GM19240 (cell line): ENCODE data around the gene GSG1L.

Source experiments
- DNase-seq: peaks from one replicate; pipeline ENCODE4 v3.0.0; 2011; ENCODE audit warnings: low spot score; ENCODE audit not compliant: insufficient read length

GSG1L gene

DNA sequence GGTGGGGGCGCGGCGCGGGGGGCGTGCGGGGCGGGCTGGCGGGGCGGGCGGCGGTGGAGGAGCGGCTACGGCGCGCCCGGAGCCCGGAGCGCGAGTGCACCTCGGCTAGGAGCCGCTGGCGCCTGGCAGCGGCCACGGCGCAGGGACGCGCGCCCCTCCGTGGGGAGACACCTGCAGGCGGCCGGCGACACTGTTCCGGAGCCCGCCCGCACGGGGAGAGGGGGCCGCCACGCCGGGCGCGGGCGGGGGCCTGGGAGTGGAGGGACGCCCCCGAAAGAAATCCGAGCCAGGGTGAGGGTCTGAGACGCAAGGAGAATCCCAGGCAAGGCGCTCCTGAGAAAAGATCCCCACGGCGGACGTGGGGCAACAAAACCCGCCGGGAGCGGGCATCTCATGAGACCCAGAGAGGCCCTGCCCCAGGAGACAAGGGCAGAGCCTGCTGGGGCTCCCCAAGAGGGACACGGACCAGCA, at the start of gene GSG1L:
TSS of gene GSG1L (minus strand) at position 124 of the 471 bp plus-strand sequence. CDS start 290 bp downstream, outside the sequence.
- no peak for DNase-seq

- DNase-seq, result no peak
Measured at GRCh38 chr16:28112908-28113307, 49.4 kb upstream of the GSG1L start.

DNA sequence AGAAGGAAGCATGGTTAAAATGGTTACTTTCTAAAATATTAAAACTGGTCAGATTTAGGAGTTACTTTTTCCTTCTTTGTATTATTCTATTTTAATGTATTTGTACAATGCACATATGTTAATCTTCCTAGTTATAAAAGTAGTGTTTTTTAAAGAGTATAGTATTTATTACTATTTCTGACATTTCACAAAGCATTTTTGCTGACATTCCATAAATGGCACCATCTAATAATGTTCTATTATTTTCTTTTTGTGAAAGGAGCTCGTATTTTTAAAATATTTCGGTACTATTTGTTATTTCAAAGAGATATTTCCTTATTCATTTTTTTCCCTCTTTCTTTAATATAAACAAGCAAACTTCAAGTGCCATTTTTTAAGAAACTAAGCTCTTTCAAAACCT, 47.5 kb upstream of the GSG1L start:
- no peak for DNase-seq

GRCh38 chr16:28110479-28110878, 47.0 kb upstream of the GSG1L start:
- no peak for DNase-seq

GRCh38 chr16:28110074-28110473, 46.6 kb upstream of the GSG1L start:
- no peak for DNase-seq

DNA sequence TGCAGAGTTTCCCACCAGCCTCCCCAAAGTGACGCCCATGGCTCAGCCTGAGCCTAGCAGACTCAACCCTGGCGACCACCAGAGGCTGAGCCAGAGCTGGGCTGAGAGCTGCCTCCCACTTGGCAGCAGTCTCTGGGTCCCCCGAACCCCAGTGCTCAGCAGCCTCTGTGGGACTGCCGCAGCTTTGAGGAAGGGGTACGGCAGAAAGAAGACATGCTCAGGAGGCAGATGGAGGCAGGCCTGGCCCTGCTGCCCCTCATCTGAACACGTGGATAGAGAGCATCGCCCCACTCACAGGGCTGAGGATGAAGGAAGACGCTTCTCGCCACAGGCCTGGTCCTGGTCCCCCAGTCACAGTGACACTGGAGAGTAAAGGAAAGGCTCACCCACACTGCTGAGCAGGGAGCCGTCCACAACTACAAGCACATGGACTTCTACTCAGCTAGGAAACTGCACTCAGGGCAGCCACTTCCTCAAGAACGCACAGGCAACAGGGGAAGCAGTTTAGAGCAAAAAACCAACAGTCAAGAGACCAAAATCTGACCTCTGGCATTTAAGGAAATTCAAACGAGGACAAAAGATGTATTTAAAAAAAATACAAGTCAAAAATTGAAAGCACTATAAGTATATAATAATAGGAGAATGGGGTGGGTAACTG, 45.2 kb upstream of the GSG1L start:
- no peak for DNase-seq

DNA sequence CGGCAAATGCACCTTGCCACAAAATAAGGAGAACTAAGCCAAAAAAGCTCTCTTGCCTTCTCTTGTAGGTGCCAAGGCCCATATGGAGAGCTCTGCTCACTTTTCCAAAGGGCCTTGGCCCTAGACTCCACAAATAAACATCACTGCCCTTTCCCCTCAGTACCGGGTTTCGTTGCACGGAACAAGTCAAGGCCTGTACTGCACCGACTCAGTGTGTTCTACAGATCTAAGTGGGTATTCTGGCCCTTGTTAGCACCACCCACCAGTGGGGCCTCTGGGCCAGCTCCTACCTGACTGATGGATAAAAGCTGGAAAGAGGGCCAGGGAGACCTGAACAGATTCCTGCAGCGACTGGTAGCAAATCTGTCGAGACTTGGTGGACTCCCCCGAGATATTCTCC, 43.7 kb upstream of the GSG1L start:
- DNase-seq, result no peak

DNA sequence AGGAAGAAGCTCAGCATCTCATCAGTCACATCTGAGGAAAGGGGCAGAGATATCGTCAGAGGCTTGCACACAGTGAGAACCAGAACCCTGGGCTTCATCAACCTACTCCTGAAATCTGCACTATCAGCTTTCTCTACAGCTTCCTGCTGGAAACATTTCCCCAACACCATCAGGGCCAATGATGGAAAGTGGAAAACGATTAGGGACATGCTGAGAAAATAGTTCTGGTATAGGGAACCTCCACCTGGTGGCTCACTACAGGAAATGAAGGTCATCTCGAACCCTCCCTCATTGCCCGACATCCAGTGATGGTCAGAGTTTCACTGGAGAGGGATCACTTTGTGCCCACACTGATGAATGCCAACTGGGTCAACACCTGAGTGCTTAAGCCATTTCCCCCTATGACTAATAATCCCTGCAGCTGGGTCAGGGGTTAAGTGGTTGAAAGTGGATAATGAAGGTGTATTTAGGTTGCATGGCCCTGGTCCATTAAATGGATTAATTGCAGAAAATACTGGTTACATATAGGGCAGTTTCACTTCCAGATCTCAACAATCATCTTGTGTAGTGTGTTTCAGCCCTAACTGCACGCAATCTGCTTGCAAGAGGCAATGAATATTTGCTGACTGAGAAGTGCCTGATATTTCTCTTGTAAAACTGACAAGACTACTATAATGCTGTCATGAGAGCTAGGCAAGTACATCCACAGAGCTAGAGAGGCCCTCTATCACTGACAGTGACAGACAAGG, 43.1 kb upstream of the GSG1L start:
- DNase-seq, result no peak

- no peak for DNase-seq
Measured at GRCh38 chr16:28105954-28106353, 42.4 kb upstream of the GSG1L start.

- no peak for DNase-seq
Measured at GRCh38 chr16:28105297-28105696, 41.8 kb upstream of the GSG1L start.

DNA sequence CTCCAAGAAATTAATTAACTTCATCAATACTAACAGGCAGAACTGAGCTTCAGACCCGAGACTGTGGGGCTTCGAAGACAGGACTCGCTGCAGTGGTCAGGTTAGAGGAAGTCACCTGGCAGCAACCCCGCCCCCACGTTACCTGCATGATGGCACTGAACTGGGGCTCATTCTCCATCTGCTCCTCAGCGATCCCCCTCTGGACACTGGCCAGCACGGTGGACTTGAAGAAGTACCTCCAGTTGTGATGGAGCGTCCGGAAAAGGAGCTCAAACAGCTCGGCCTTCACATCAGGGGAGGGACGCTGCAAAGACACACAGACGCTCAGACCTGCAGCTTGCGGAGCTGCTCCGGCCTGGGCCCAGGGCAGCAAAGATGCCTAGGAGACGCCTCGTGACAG, 40.9 kb upstream of the GSG1L start:
- no peak for DNase-seq

DNA sequence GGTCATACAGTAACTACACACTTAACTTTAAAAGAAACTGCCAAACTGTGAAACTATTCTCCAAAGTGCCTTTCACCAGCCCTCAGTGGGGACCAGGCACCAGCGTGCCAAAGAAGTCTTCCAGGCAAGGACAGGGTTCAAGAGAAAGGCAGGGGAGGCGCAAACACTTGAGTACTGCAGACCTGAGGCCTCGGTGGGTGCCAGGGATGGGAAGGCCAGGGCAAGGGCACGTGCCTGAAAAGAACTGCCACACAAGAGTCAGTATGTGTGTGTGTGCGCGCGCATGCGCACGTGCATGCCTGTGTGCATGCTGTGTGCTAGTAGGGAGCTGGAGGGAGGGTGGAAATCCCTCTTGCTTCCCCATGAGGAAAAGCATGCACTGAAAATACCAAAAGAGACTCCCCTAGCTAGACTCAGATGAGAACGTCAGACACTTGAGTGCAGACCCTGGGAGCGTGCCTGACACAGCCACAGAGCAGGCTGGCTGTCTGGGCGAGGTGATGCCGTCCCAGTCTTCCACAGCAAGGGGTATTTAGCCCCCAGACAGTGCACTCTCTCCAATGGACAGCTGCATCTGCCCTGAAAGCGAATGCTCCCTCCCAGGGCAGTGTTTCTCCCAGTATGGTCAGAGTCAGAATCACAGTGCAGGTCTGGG, 40.1 kb upstream of the GSG1L start:
- no peak for DNase-seq

DNA sequence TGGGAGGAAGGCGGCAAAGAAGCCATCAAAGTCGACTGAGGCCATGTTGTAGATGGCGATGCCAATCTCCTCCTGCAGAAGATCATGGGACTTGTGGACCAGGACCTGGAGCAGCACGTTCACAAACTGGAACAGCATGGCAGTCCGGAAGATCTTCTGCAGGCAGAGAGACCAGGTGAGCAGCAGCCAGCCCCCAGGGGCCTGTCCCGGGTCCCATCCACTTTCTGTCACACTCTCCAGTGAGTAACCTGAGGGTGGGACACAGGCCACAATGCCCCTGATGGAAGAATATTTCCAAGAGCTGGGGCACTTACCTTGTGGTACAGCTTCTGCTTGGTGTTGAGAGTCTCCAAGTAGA, 38.0 kb upstream of the GSG1L start:
- no peak for DNase-seq

DNA sequence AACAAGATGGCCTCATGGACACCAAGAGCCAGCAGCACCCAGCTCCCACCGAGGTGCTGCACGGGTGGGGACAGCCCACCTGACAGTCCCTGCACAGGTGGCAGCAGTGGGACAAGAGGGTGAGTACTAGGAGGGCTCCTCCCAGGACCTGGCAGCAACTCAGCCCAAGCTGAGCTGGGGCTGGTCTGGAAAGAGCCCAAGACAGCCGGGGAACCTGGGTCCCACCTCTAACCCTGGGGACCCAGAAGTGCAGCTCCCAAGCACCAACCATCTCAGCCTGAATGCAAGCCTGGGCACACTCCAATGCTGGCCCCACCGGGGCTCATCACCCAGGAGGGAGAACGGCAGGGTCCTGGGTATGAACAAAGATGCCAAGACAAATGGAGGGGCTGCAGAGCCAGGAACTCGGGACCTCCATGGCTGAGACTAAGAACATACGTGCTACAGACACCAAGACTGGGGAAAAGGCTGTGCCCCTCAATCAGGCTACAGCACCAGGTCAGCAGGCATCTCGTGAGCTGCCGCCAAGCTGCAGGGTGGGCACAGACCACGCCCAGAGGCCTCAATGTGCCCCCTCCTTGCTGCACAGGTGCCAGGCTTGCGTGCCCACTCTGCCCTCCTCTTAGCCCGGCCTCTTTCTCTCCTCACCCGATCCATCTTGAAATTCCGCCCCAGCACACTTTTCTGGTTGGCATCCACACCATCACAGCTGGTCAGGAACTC, 37.5 kb upstream of the GSG1L start:
- no peak for DNase-seq

DNA sequence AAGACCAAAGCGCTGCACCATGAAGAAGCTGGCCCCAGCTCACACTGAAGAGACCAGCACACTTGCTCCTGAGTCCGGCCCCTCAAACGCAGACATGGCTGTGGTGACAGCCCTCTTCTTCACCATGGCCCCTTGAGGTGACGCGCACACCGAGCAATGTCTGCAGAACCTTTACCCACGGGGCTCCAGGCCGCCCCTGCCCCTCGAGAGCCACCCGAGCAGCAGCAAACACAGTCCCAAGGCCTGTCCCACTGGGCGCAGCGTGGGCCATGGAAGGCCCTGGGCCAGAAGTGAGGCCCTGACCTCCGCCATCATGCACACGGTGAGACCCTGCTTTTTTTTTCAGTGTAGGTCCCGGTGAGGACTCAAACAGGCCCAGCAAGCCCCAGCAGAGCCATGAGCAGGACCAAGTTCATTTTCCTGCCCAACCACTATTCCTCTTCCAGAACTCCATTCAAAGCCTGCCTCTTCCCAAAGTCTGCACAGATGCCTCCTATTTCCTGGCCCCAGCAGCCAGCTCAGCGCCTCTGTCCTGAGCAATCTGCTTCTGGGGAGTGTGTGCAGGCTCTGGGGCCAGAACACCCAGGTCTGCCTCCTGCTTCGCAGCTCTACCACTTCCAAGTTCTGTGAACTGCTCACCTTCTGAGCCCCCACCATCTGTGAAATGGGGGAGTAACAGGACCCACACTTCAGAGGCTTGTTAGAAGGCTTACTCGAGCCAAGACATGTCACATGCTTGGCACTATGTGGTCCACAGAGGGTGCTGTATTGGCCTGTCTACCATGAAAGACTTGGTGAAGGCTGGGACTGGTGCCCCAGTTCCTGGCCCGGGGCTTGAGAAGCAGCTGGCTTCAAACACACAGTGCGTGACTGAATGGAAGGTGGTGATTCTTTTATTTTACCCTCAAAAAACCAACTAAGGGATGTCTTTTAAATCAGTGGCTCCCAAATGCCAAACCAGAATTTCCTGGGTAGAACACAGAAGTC, 35.7 kb upstream of the GSG1L start:
- no peak for DNase-seq

DNA sequence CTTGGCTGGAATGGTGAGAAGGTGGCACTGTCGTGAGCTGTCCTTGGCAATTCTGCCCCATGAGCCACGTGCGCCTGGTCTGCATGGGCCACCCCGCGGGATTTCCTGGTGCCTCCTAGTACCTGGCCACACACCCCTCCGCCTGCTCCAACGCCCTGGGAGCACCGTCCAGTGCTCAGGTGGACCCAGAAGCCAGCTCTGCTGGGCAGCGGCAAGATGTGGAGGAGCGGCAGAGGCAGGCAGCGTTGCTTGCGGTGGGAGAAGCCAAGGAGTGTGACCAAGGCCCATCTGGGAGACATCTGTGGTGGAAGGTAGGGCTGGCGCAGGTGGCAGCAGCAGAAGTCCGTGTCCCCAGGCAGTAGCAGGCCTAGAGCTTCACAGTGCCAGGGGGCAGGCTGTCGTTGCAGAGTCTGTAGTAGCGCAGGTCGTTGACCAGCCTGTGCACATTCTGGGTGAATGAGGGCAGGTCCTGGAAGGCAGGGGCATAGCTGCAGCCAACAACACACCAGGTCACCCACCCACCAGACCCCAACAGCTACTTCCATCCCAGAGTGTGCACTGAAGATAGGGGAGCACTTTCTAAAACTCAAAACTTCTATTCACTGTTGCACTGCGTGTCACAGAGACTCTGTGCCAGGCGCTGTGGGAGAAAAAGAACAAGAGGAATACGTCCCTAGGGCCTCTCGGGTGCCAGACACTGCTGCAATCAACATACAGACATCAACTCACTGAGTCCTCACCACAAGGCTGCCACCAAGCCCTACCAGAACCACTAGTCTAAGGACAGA, 34.9 kb upstream of the GSG1L start:
- DNase-seq, result no peak

DNA sequence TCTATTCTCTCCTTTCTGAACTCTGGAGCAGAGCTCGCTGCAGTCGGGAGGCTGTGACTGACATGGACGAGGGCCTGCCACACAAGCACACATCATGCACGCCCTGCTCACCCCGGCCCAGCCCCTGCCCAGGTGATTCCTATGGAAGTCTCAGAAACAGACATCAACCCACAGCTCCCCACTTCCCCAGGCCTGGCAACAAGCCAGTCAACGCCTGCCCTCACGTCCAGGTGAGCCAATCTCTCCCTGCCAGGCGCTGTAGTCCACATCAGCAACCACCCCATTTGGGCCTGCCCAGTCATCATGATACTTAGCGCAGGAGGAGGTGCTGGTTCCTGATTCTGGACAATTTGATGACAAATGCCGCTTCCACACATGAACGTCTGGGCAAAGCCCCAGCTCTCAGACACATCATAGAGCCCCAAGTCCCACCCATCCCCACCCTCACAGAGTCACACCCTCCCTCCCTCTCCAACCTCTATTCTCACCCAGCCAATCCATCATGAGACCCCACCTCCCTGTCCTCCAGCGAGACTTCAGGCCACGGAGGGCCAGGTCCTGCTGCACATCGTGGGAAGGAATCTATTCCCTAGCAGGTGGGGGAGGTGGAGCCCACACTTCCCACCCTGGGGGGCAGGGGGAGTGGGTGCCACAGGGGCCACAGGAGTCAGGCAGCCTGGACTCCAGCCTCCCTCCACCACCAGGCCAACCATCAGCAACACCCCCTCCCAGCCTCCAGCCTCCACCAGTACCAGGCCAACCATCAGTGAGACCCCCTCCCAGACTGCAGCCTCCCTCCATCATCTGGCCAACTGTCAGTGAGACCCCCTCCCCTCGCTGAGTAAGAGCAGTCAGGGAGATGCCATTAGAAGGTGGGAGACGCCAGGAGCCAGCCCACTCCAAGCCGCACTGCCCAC, 33.7 kb upstream of the GSG1L start:
- DNase-seq, result no peak

- DNase-seq, result no peak
Measured at GRCh38 chr16:28093385-28093725, 29.8 kb upstream of the GSG1L start.
